Measurements from ENCODE around the gene ACSF2. TPM values are rescaled to one million over a fixed set of nuclear protein-coding genes. Genes with fewer than 3 reads are reported as not detected.

ACSF2 gene
- total and polyA plus RNA-seq, 2 of the 13 experiments (the other 11 are each of a cell fraction or from before 2014, with no cell fraction given): 87.3 to 109 TPM

DNA sequence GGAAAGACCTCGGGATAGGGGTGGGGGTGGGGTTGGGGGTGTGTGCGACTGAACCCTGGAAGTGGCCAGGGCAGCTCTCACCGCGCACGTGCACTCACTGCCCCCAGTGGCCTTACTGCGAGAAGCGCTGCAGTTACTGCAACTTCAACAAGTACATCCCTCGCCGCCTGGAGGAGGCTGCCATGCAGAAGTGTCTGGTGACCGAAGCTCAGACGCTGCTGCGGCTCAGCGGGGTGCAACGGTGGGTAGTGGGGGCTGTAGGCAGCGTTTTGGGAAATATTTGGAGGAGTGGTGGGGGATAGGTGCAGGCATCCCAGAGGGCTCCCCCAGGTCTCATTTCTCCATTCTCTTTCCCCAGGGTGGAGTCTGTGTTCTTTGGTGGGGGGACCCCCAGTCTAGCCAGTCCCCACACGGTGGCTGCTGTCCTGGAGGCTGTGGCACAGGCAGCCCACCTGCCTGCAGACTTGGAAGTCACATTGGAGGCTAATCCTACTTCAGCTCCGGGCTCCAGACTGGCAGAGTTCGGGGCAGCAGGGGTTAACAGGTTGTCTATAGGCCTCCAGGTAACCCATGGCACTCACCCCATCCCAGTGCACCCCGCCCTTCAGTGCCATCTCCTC lies 53.6 kb downstream of the ACSF2 start (continued):
- no peak; the same call in 1 of the 2 replicates for TF ChIP-seq ZSCAN21 (CRISPR knock-in tag; IDR thresholded peaks at IDR 0.05; ENCODE audit: borderline replicate concordance)
- no peak; the same call in 1 of the 2 replicates for TF ChIP-seq ATF7-NPFF (CRISPR knock-in tag; IDR thresholded peaks at IDR 0.05; ENCODE audit: low read depth)
- TF ChIP-seq, protein P1, sequence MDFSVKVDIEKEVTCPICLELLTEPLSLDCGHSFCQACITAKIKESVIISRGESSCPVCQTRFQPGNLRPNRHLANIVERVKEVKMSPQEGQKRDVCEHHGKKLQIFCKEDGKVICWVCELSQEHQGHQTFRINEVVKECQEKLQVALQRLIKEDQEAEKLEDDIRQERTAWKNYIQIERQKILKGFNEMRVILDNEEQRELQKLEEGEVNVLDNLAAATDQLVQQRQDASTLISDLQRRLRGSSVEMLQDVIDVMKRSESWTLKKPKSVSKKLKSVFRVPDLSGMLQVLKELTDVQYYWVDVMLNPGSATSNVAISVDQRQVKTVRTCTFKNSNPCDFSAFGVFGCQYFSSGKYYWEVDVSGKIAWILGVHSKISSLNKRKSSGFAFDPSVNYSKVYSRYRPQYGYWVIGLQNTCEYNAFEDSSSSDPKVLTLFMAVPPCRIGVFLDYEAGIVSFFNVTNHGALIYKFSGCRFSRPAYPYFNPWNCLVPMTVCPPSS (IDR thresholded peaks at IDR 0.05): no peak
- TF ChIP-seq FOXK1 (CRISPR knock-in tag; IDR thresholded peaks at IDR 0.05; ENCODE audit: borderline replicate concordance, low read depth): no peak
- TF ChIP-seq ZNF317 (CRISPR knock-in tag; IDR thresholded peaks at IDR 0.05): no peak
- TF ChIP-seq, protein P2, sequence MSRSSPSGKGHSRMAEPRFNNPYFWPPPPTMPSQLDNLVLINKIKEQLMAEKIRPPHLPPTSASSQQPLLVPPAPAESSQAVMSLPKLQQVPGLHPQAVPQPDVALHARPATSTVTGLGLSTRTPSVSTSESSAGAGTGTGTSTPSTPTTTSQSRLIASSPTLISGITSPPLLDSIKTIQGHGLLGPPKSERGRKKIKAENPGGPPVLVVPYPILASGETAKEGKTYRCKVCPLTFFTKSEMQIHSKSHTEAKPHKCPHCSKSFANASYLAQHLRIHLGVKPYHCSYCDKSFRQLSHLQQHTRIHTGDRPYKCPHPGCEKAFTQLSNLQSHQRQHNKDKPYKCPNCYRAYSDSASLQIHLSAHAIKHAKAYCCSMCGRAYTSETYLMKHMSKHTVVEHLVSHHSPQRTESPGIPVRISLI (CRISPR knock-in tag; IDR thresholded peaks at IDR 0.05; ENCODE audit: borderline replicate concordance): no peak
- no peak for TF ChIP-seq JARID2 (CRISPR knock-in tag; IDR thresholded peaks at IDR 0.05; ENCODE audit: insufficient replicate concordance)
- TF ChIP-seq BORCS8-MEF2B (CRISPR knock-in tag; IDR thresholded peaks at IDR 0.05): 0 out of 2 replicates have a peak, but pooled peaks have one; percentile 43
- TF ChIP-seq, protein P3, sequence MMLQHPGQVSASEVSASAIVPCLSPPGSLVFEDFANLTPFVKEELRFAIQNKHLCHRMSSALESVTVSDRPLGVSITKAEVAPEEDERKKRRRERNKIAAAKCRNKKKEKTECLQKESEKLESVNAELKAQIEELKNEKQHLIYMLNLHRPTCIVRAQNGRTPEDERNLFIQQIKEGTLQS (CRISPR knock-in tag; IDR thresholded peaks at IDR 0.05): no peak
- no peak for TF ChIP-seq ZMYM4 (CRISPR knock-in tag; IDR thresholded peaks at IDR 0.05)
- no peak for TF ChIP-seq SIX1 (CRISPR knock-in tag; IDR thresholded peaks at IDR 0.05; ENCODE audit: borderline replicate concordance)
- no peak for TF ChIP-seq NFE2L2 (IDR thresholded peaks at IDR 0.05; ENCODE audit: low read length)
- TF ChIP-seq SOX6 (IDR thresholded peaks at IDR 0.05): no peak
- no peak for TF ChIP-seq SOX6 (CRISPR knock-in tag; IDR thresholded peaks at IDR 0.05)
- no peak for TF ChIP-seq ELF3 (CRISPR knock-in tag; IDR thresholded peaks at IDR 0.05)
- no peak for TF ChIP-seq ZNF234 (CRISPR knock-in tag; conservative IDR thresholded peaks at IDR 0.05)
- no peak for TF ChIP-seq RFXAP (CRISPR knock-in tag; IDR thresholded peaks at IDR 0.05; ENCODE audit: borderline replicate concordance)
- no peak for TF ChIP-seq ZNF350 (CRISPR knock-in tag; IDR thresholded peaks at IDR 0.05; ENCODE audit: borderline replicate concordance, low read depth)
- TF ChIP-seq, protein P4, sequence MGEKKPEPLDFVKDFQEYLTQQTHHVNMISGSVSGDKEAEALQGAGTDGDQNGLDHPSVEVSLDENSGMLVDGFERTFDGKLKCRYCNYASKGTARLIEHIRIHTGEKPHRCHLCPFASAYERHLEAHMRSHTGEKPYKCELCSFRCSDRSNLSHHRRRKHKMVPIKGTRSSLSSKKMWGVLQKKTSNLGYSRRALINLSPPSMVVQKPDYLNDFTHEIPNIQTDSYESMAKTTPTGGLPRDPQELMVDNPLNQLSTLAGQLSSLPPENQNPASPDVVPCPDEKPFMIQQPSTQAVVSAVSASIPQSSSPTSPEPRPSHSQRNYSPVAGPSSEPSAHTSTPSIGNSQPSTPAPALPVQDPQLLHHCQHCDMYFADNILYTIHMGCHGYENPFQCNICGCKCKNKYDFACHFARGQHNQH (CRISPR knock-in tag; IDR thresholded peaks at IDR 0.05): no peak
- TF ChIP-seq, protein P5, sequence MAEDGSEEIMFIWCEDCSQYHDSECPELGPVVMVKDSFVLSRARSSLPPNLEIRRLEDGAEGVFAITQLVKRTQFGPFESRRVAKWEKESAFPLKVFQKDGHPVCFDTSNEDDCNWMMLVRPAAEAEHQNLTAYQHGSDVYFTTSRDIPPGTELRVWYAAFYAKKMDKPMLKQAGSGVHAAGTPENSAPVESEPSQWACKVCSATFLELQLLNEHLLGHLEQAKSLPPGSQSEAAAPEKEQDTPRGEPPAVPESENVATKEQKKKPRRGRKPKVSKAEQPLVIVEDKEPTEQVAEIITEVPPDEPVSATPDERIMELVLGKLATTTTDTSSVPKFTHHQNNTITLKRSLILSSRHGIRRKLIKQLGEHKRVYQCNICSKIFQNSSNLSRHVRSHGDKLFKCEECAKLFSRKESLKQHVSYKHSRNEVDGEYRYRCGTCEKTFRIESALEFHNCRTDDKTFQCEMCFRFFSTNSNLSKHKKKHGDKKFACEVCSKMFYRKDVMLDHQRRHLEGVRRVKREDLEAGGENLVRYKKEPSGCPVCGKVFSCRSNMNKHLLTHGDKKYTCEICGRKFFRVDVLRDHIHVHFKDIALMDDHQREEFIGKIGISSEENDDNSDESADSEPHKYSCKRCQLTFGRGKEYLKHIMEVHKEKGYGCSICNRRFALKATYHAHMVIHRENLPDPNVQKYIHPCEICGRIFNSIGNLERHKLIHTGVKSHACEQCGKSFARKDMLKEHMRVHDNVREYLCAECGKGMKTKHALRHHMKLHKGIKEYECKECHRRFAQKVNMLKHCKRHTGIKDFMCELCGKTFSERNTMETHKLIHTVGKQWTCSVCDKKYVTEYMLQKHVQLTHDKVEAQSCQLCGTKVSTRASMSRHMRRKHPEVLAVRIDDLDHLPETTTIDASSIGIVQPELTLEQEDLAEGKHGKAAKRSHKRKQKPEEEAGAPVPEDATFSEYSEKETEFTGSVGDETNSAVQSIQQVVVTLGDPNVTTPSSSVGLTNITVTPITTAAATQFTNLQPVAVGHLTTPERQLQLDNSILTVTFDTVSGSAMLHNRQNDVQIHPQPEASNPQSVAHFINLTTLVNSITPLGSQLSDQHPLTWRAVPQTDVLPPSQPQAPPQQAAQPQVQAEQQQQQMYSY (CRISPR knock-in tag; IDR thresholded peaks at IDR 0.05): no peak
- TF ChIP-seq, protein P6, sequence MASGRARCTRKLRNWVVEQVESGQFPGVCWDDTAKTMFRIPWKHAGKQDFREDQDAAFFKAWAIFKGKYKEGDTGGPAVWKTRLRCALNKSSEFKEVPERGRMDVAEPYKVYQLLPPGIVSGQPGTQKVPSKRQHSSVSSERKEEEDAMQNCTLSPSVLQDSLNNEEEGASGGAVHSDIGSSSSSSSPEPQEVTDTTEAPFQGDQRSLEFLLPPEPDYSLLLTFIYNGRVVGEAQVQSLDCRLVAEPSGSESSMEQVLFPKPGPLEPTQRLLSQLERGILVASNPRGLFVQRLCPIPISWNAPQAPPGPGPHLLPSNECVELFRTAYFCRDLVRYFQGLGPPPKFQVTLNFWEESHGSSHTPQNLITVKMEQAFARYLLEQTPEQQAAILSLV (CRISPR knock-in tag; IDR thresholded peaks at IDR 0.05; ENCODE audit: borderline replicate concordance): 0 out of 2 replicates have a peak, but pooled peaks have one; percentile 50
- TF ChIP-seq ZFX (CRISPR knock-in tag; IDR thresholded peaks at IDR 0.05; ENCODE audit: low read depth): no peak

Data from HepG2 (cell line).